ENCODE measurements around the gene AGO1.
"Not testable (repeated sequence)": the region's sequence is repeated elsewhere in the genome, so short reads cannot be mapped to it uniquely, and the experiment has no call there.

Gene AGO1

GRCh38 chr1:35882945-35883634, at the start of gene AGO1:
Gene AGO1 (plus strand): TSS chr1:35883209. CDS start chr1:35883422, 213 bp downstream.
- peak; percentile 99 for DNase-seq

- DNase-seq, result no peak
Observed at GRCh38 chr1:35833395-35833794, 49.6 kb upstream of the AGO1 start.

GRCh38 chr1:35834218-35834617, 48.8 kb upstream of the AGO1 start:
- no peak for DNase-seq

GRCh38 chr1:35835398-35835797, 47.6 kb upstream of the AGO1 start:
- DNase-seq, result no peak

GRCh38 chr1:35836734-35837133, 46.3 kb upstream of the AGO1 start:
- no peak for DNase-seq

GRCh38 chr1:35838693-35839245, 44.2 kb upstream of the AGO1 start:
- DNase-seq, result no peak

GRCh38 chr1:35844826-35845225, 38.2 kb upstream of the AGO1 start:
- no peak for DNase-seq

- no peak for DNase-seq
Observed at GRCh38 chr1:35845766-35846165, 37.2 kb upstream of the AGO1 start.

GRCh38 chr1:35847935-35848565, 35.0 kb upstream of the AGO1 start:
- no peak for DNase-seq

GRCh38 chr1:35850051-35850450, 33.0 kb upstream of the AGO1 start:
- DNase-seq, result no peak

- DNase-seq, result no peak
Observed at GRCh38 chr1:35850716-35851115, 32.3 kb upstream of the AGO1 start.

- DNase-seq, result no peak
Observed at GRCh38 chr1:35851132-35851869, 31.7 kb upstream of the AGO1 start.

- DNase-seq, result no peak
Observed at GRCh38 chr1:35852241-35852640, 30.8 kb upstream of the AGO1 start.

GRCh38 chr1:35854989-35855700, 27.9 kb upstream of the AGO1 start:
- DNase-seq, result no peak

GRCh38 chr1:35856964-35857363, 26.0 kb upstream of the AGO1 start:
- no peak for DNase-seq

GRCh38 chr1:35857830-35858229, 25.2 kb upstream of the AGO1 start:
- no peak for DNase-seq

GRCh38 chr1:35860696-35861095, 22.3 kb upstream of the AGO1 start:
- DNase-seq, result no peak

- DNase-seq, result no peak
Observed at GRCh38 chr1:35863136-35863535, 19.9 kb upstream of the AGO1 start.

- no peak for DNase-seq
Observed at GRCh38 chr1:35863881-35864625, 19.0 kb upstream of the AGO1 start.

GRCh38 chr1:35864813-35865212, 18.2 kb upstream of the AGO1 start:
- no peak for DNase-seq

- DNase-seq, result no peak
Observed at GRCh38 chr1:35866991-35867390, 16.0 kb upstream of the AGO1 start.

- not testable (repeated sequence) for DNase-seq
Observed at GRCh38 chr1:35869245-35869950, 13.6 kb upstream of the AGO1 start.
